Upper lobe of right lung (tissue), 1 donor: ENCODE results near the gene LCMT1. TPM values are rescaled to one million over a fixed set of nuclear protein-coding genes. Genes with fewer than 3 reads are reported as not detected.

Experiments used
- ATAC-seq: fragments of 200-7000 bp; cut with Tn5 transposase; one replicate; pipeline ENCODE4 v1.9.1; 2020; ENCODE audit warnings: mild to moderate bottlenecking, moderate library complexity
- DNase-seq: peaks from one replicate; pipeline ENCODE4 v3.0.0-alpha.2; 2020
- H3K27ac ChIP-seq: fragments of 200-600 bp; one replicate; pipeline ENCODE4 v1.8.0; 2022
- H3K27me3 ChIP-seq: fragments of 200-600 bp; one replicate; pipeline ENCODE4 v1.8.0; 2022; ENCODE audit warnings: mild to moderate bottlenecking
- H3K36me3 ChIP-seq: fragments of 200-600 bp; one replicate; pipeline ENCODE4 v1.8.0; 2022
- H3K4me1 ChIP-seq: fragments of 200-600 bp; one replicate; pipeline ENCODE4 v1.8.0; 2022
- H3K4me3 ChIP-seq: fragments of 200-600 bp; one replicate; pipeline ENCODE4 v1.8.0; 2022; ENCODE audit warnings: mild to moderate bottlenecking
- H3K9me3 ChIP-seq: fragments of 200-600 bp; one replicate; pipeline ENCODE4 v1.8.0; 2022
- intact Hi-C: fragments of 100-400 bp; cut with DNase I; formaldehyde crosslinking; loops from one replicate; pipeline ENCODE4 v1.11.0; 2022
- total RNA-seq: library from RNA; stranded (reverse); fragmentation: NEBNext Ultra II Directional; extraction: Animal tissue kit (Norgen Biotek cat#: 25700); gene quantifications from one replicate; pipeline ENCODE4 v1.2.1, GENCODE V29; 2021
- TF ChIP-seq, protein P1 (sequence below): fragments of 200-600 bp; IDR thresholded peaks from one replicate; pipeline ENCODE4 v1.8.0; 2022; ENCODE audit warnings: antibody characterized with exemption
- donor health status: DM: no; HTN: yes; CAD: no; lungs with severe emphysema.

The LCMT1 gene
- total RNA-seq, 1 donor from 2014 or later, result 31.7 TPM

DNA sequence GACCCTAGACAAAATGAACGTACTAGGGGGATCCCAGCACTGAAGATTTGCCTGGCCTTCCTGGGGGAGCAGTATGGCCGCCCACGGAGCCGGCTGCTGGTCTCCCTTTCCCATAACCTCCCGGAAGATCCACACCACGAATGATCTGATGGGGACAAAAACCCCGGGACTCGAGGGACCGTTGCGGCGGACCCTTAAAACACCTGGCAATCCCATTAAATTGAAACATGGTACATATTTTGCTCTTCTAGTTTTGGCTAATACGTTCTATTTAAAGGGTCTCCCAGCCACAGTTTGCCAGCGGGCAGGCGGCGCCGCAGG lies 45.2 kb upstream of the LCMT1 start:
- Histone ChIP-seq H3K9me3 (no peaks in the 10 kb centered on the region), H3K36me3 (no peaks in the 10 kb centered on the region), H3K27me3 (no peaks in the 10 kb centered on the region), H3K4me1 (no peaks in the 10 kb centered on the region), H3K4me3 (peak overlapping the region; percentile 92), H3K27ac (peak overlapping the region; percentile 88)
- ATAC-seq, result no peak
- TF ChIP-seq, protein P1, sequence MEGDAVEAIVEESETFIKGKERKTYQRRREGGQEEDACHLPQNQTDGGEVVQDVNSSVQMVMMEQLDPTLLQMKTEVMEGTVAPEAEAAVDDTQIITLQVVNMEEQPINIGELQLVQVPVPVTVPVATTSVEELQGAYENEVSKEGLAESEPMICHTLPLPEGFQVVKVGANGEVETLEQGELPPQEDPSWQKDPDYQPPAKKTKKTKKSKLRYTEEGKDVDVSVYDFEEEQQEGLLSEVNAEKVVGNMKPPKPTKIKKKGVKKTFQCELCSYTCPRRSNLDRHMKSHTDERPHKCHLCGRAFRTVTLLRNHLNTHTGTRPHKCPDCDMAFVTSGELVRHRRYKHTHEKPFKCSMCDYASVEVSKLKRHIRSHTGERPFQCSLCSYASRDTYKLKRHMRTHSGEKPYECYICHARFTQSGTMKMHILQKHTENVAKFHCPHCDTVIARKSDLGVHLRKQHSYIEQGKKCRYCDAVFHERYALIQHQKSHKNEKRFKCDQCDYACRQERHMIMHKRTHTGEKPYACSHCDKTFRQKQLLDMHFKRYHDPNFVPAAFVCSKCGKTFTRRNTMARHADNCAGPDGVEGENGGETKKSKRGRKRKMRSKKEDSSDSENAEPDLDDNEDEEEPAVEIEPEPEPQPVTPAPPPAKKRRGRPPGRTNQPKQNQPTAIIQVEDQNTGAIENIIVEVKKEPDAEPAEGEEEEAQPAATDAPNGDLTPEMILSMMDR, result no peak
- intact Hi-C loops, result no loop called here
- no peak for DNase-seq

DNA sequence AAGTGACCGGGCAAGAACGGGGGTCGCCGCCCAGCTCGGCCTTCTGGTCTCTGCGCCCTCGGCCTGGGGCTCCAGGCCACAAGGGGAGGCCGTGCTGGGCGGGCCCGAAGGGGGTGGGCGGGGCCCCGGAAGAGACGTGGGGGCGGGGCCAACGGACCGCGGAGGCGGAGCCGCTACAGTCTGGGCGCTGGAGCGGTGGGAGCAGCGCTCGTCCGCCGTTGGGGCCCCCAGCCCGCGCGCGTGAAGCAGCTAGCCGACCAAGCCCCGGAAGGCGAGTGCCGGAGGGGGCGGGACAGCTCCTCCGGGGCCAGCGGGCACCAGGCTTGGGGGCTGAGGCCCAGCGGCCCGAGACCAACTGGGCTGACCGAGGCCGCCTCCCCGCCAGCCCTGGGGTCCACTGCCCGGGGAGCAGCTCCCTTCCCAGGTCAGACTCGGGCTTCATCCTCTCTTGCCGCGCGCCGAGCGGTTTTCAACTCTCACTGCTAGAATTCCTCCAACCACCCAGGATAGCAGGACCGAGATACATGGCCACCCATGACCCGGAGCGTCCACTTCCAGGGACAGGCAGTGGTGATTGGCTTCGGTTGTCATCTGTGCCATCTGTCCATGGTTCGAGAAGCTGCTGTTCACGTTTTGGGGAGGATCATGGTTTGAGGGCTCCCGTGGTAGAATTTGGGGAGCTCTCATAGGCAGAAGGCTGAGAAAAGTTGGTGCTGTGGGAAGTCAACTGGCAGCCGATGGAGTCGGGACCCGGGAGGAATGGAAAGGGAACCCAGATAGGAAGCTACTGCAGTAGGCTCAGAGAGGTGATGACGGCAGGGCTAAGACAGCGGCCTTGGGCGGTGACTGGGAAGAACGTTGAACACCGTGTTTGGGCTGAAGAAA lies 44.6 kb upstream of the LCMT1 start:
- peak; percentile 98 for ATAC-seq
- H3K27ac ChIP-seq, result peak overlapping the region; percentile 88
- H3K36me3 ChIP-seq, result no peaks in the 10 kb centered on the region
- H3K4me1 ChIP-seq, result no peaks in the 10 kb centered on the region
- TF ChIP-seq, protein P1, result no peak
- no peaks in the 10 kb centered on the region for H3K27me3 ChIP-seq
- peak; percentile 92 for DNase-seq
- intact Hi-C loops, result no loop called here
- peak overlapping the region; percentile 92 for H3K4me3 ChIP-seq
- no peaks in the 10 kb centered on the region for H3K9me3 ChIP-seq

DNA sequence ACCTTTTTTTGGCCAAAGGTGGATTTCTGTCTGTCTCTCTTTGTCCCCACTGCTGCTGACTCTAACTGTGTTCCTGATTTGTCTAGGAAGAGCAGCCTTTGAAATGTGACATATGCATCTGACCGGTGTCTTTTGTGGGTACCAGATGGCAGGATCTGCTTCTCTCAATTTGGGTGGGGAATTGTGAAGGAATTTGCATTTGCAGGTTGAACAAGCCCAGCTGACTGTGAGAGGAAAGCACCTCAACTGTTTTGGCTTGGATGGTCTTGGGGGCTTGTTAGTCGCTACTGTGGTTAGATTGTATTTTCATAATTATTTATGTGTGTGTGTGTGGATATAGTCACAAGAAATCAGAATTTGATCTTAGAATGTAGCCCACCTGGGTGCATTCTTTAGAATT lies 37.7 kb upstream of the LCMT1 start:
- intact Hi-C loops, result no loop called here
- TF ChIP-seq, protein P1, result no peak

DNA sequence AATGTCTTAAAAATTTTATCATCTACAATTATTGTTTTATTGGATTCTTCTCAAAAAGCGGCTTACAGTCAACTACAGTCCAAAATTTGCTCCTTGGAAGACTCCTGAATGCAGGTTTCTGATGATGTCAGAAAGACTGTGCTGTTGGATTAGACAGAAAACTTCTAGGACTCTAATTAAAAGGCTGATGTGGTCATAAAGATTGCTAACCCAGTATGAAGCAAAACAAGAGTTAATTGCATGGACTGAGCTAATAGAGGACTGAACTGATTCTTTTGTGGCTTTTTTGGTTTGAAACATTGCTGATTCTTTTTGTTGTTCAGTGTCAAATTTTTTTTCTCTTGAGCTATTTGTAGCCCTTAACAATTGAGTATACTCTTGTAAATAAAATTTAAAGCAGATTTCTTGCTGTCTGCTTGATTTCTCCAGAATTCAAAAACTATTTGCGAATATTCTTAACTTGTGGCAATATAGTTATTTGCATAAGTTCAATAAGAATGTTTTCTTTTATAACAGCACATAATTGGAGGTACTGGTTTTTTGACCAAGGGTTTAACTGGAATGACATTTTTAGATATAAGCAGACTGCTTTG lies 33.1 kb upstream of the LCMT1 start:
- intact Hi-C loops, result no loop called here
- TF ChIP-seq, protein P1, result no peak
- Histone ChIP-seq H3K4me3 (no peak overlapping the region), H3K36me3 (no peaks in the 10 kb centered on the region), H3K4me1 (no peaks in the 10 kb centered on the region), H3K27me3 (no peaks in the 10 kb centered on the region), H3K27ac (no peak overlapping the region), H3K9me3 (no peaks in the 10 kb centered on the region)
- no peak for DNase-seq
- no peak for ATAC-seq

More for the DNA sequence above, 37.7 kb upstream of the LCMT1 start:
- no peak for DNase-seq
- Histone ChIP-seq H3K27me3 (no peaks in the 10 kb centered on the region), H3K36me3 (no peaks in the 10 kb centered on the region), H3K4me3 (no peak overlapping the region), H3K9me3 (no peaks in the 10 kb centered on the region), H3K4me1 (no peaks in the 10 kb centered on the region), H3K27ac (no peak overlapping the region)
- no peak for ATAC-seq

DNA sequence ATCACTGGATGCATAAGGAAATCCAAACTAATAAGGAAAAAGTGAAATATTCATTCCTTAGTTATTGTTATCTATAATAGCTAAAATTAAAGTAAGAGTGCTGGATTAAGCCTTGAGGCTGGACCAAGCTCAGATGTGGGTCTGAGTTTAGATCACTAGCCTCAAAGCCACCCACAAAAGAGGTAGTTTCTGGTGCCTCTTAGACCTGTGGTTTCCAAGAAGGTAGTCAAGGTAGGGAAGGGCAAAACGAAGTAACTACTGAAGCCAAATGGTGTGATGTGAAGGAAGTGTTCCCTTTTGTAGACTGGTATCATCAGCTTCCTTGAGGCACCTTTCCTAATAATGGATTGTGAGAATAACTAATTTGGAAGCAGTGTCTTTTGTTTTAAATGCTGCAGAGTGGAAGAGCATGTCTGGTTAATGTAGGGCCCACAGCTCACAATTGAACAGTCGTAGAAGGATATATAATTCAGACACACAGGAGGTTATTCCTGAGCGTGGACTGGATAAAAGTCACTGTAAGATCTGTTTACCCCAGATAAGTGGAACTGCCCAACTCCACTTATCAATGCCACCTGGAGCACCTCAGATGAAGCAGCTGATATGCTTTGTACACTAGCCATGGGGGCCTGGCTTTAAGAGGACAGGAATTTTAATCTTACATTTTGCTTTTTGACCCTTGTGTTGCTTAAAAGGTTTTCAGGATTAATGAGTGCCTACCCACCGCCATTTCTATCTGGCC lies 31.7 kb upstream of the LCMT1 start:
- ATAC-seq (no peak), DNase-seq (no peak)
- TF ChIP-seq, protein P1, result no peak
- H3K27me3 ChIP-seq, result no peaks in the 10 kb centered on the region
- no peak overlapping the region for H3K4me3 ChIP-seq
- no peaks in the 10 kb centered on the region for H3K4me1 ChIP-seq
- no peaks in the 10 kb centered on the region for H3K36me3 ChIP-seq
- no peak overlapping the region for H3K27ac ChIP-seq
- no peaks in the 10 kb centered on the region for H3K9me3 ChIP-seq
- intact Hi-C loops, result no loop called here
